IMR-90 (cell line): ENCODE results near the gene UNK. TPM values are rescaled to one million over a fixed set of nuclear protein-coding genes. Genes with fewer than 3 reads are reported as not detected.

ENCODE experiments used
- ATAC-seq: fragments of 200-7000 bp; cut with Tn5 transposase; 2 replicates; pipeline ENCODE4 v1.9.1; 2020; ENCODE audit warnings: low read depth, mild to moderate bottlenecking, moderate library complexity
- BruUV-seq: library from RNA; stranded (reverse); fragments of 400-500 nt; replicated peaks from 2 replicates; lab custom pipeline; 2021; lab: Mats Ljungman, UMichigan
- CTCF ChIA-PET: fragments of 300-600 bp; formaldehyde crosslinking; extraction: SDS; loops from one replicate; lab custom pipeline; 2021; ENCODE audit warnings: antibody characterized with exemption; lab: Yijun Ruan, JAX
- POLR2A ChIA-PET: fragments of 300-600 bp; sonication (Branson Sonifier 250); formaldehyde crosslinking; loops from one replicate; lab custom pipeline; 2022; ENCODE audit warnings: antibody characterized with exemption; ENCODE audit not compliant: unreplicated experiment; lab: Charles Lee
- DNase-seq: peaks from one replicate; pipeline ENCODE4 v3.0.0; 2013
- H2AFZ ChIP-seq: replicated peaks from 2 replicates; pipeline ENCODE3; 2013; ENCODE audit warnings: low read length, mild to moderate bottlenecking; ENCODE audit not compliant: poor library complexity
- H2AK5ac ChIP-seq: 2 replicates; pipeline ENCODE4 v1.6.1; 2013; ENCODE audit warnings: low read depth, low read length, inconsistent platforms
- H2AK9ac ChIP-seq: replicated peaks from 2 replicates; pipeline ENCODE3; 2013; ENCODE audit warnings: mild to moderate bottlenecking, low read depth, low read length, moderate library complexity; ENCODE audit not compliant: poor library complexity
- H2BK120ac ChIP-seq: 2 replicates; pipeline ENCODE4 v1.6.1; 2013; ENCODE audit warnings: low read depth, low read length, inconsistent platforms
- H2BK15ac ChIP-seq: 3 replicates; pipeline ENCODE4 v1.6.1; 2013; ENCODE audit warnings: low read depth, low read length, inconsistent platforms
- H2BK20ac ChIP-seq: 2 replicates; pipeline ENCODE4 v1.6.1; 2013; ENCODE audit warnings: low read depth, mild to moderate bottlenecking, inconsistent platforms, low read length, moderate library complexity
- H2BK5ac ChIP-seq: 2 replicates; pipeline ENCODE4 v1.6.1; 2013; ENCODE audit warnings: mild to moderate bottlenecking, low read depth, low read length, inconsistent platforms; ENCODE audit not compliant: poor library complexity, severe bottlenecking
- H3K14ac ChIP-seq: replicated peaks from 2 replicates; pipeline ENCODE4 v1.6.1; 2013; ENCODE audit warnings: low read depth, low read length, inconsistent platforms
- H3K18ac ChIP-seq: 2 replicates; pipeline ENCODE4 v1.6.1; 2013; ENCODE audit warnings: low read depth, low read length, control low read depth
- H3K23ac ChIP-seq: 2 replicates; pipeline ENCODE4 v1.6.1; 2013; ENCODE audit warnings: low read depth, low read length, inconsistent platforms
- H3K27ac ChIP-seq: 2 replicates; pipeline ENCODE4 v1.5.1; 2013; ENCODE audit warnings: mild to moderate bottlenecking, control low read depth, low read length; ENCODE audit not compliant: insufficient read depth
- H3K27me3 ChIP-seq: 2 replicates; pipeline ENCODE4 v1.6.1; 2013; ENCODE audit warnings: low read length; ENCODE audit not compliant: control insufficient read depth, insufficient read depth
- H3K36me3 ChIP-seq: 2 replicates; pipeline ENCODE4 v1.6.1; 2013; ENCODE audit warnings: low read length, mixed read lengths; ENCODE audit not compliant: control insufficient read depth, insufficient read depth
- H3K4ac ChIP-seq: 2 replicates; pipeline ENCODE4 v1.6.1; 2013; ENCODE audit warnings: low read depth, low read length, inconsistent platforms
- H3K4me1 ChIP-seq: 2 replicates; pipeline ENCODE4 v1.6.1; 2013; ENCODE audit warnings: low read length, mixed read lengths; ENCODE audit not compliant: control insufficient read depth, insufficient read depth
- H3K4me2 ChIP-seq: 2 replicates; pipeline ENCODE4 v1.6.1; 2013; ENCODE audit warnings: low read depth, mild to moderate bottlenecking, control low read depth, low read length, moderate library complexity
- H3K4me3 ChIP-seq: 2 replicates; pipeline ENCODE4 v1.5.1; 2013; ENCODE audit warnings: low read depth, mild to moderate bottlenecking, control low read depth, low read length, moderate library complexity; ENCODE audit not compliant: insufficient read depth
- H3K56ac ChIP-seq: 2 replicates; pipeline ENCODE4 v1.6.1; 2013; ENCODE audit warnings: low read length, inconsistent platforms; ENCODE audit not compliant: insufficient read depth; ENCODE audit errors: extremely low read depth
- H3K79me1 ChIP-seq, 2 experiments: 2 replicates each; pipeline ENCODE4 v1.6.1; 2013; ENCODE audit warnings: low read length in 2 of 2, inconsistent platforms in 1 of 2, low read depth in 1 of 2
- H3K9ac ChIP-seq: 2 replicates; pipeline ENCODE4 v1.6.1; 2013; ENCODE audit warnings: low read depth, low read length, control low read depth
- H3K9me1 ChIP-seq: 2 replicates; pipeline ENCODE4 v1.6.1; 2013; ENCODE audit warnings: low read length, inconsistent platforms; ENCODE audit not compliant: insufficient read depth
- H3K9me3 ChIP-seq: 2 replicates; pipeline ENCODE4 v1.6.1; 2013; ENCODE audit warnings: low read length; ENCODE audit not compliant: control insufficient read depth, insufficient read depth
- H4K20me1 ChIP-seq: 2 replicates; pipeline ENCODE4 v1.6.1; 2013; ENCODE audit warnings: low read length, inconsistent platforms; ENCODE audit not compliant: insufficient read depth
- H4K5ac ChIP-seq: 2 replicates; pipeline ENCODE4 v1.6.1; 2013; ENCODE audit warnings: mild to moderate bottlenecking, low read depth, low read length, control low read depth
- H4K8ac ChIP-seq, 2 experiments: 2 replicates each; pipeline ENCODE4 v1.6.1; 2013; ENCODE audit warnings: low read depth in 2 of 2, low read length in 2 of 2, control low read depth in 1 of 2, inconsistent platforms in 1 of 2
- H4K91ac ChIP-seq: 2 replicates; pipeline ENCODE4 v1.6.1; 2013; ENCODE audit warnings: low read depth, low read length, inconsistent platforms; ENCODE audit not compliant: insufficient read depth
- BHLHE40 ChIP-seq: fragments of 150-350 bp; IDR thresholded peaks from 2 replicates; pipeline ENCODE4 v1.6.1; 2016; ENCODE audit warnings: mild to moderate bottlenecking, low read depth, low read length
- CEBPB ChIP-seq: IDR thresholded peaks from 2 replicates; pipeline ENCODE4 v1.6.1; 2012; ENCODE audit warnings: low read depth, low read length, improper control_type of control experiment
- CHD1 ChIP-seq: IDR thresholded peaks from 2 replicates; pipeline ENCODE4 v1.6.1; 2012; ENCODE audit warnings: low read depth, low read length, improper control_type of control experiment
- FOS ChIP-seq: fragments of 150-350 bp; IDR thresholded peaks from 2 replicates; pipeline ENCODE4 v1.6.1; 2016; ENCODE audit warnings: low read depth, low read length
- MAFK ChIP-seq: IDR thresholded peaks from 2 replicates; pipeline ENCODE4 v1.6.1; 2012; ENCODE audit warnings: low read depth, low read length, improper control_type of control experiment
- NFE2L2 ChIP-seq: fragments of 150-350 bp; IDR thresholded peaks from 2 replicates; pipeline ENCODE4 v1.6.1; 2016; ENCODE audit warnings: low read depth, mild to moderate bottlenecking, low read length
- RFX5 ChIP-seq: IDR thresholded peaks from 2 replicates; pipeline ENCODE4 v1.8.0; 2012; ENCODE audit warnings: low read depth, mild to moderate bottlenecking, low read length, moderate library complexity
- WGBS, 2 experiments: methylation state at CpG; one replicate each; pipeline versions ENCODE4 v1.1.5 to v1.1.7; 2013; ENCODE audit warnings: missing lambda C conversion rate in 2 of 2; ENCODE audit not compliant: insufficient read length in 1 of 2; ENCODE audit errors: extremely low coverage in 2 of 2; 5-methylcytosine and 5-hydroxymethylcytosine counted together
- dilution Hi-C: fragments of 300-500 bp; cut with HindIII; formaldehyde crosslinking; loops from one replicate; pipeline ENCODE4 v1.14.3; 2018; ENCODE audit warnings: low sequenced_read_pairs; ENCODE audit not compliant: unreplicated experiment
- in situ Hi-C: fragments of 300-500 bp; cut with MboI; formaldehyde crosslinking; loops from 3 replicates; pipeline ENCODE4 v1.14.3; 2019; ENCODE audit warnings: low sequenced_read_pairs, inconsistent platforms, mixed read lengths
- intact Hi-C: fragments of 100-400 bp; cut with micrococcal nuclease; formaldehyde crosslinking; loops from 2 replicates; pipeline ENCODE4 v1.10.0; 2022
- polyA plus RNA-seq, 3 experiments: library from polyadenylated mRNA; depleted of rRNA; stranded (reverse); fragments of >200 nt; gene quantifications; 2 replicates each; pipeline ENCODE4 v1.2.3, GENCODE V29; 2012; ENCODE audit warnings: low replicate concordance in 1 of 3
- total RNA-seq: library from RNA; depleted of rRNA; stranded (reverse); fragments of >200 nt; gene quantifications from 2 replicates; pipeline ENCODE4 v1.2.3, GENCODE V29; 2012
- TF ChIP-seq, protein P1 (sequence below): fragments of 150-350 bp; IDR thresholded peaks from 2 replicates; pipeline ENCODE4 v1.6.1; 2017; ENCODE audit warnings: mild to moderate bottlenecking, antibody characterized with exemption, low read length, low read depth

The UNK gene
- total and polyA plus RNA-seq, 2 of the 4 experiments (the other 2 are of a cell fraction), result 15.4 to 17.3 TPM

GRCh38 chr17:75819678-75820077, 35.1 kb downstream of the UNK start:
- TF ChIP-seq FOS, result no peak
- TF ChIP-seq CEBPB, result no peak
- no peak for TF ChIP-seq NFE2L2
- TF ChIP-seq, protein P1, sequence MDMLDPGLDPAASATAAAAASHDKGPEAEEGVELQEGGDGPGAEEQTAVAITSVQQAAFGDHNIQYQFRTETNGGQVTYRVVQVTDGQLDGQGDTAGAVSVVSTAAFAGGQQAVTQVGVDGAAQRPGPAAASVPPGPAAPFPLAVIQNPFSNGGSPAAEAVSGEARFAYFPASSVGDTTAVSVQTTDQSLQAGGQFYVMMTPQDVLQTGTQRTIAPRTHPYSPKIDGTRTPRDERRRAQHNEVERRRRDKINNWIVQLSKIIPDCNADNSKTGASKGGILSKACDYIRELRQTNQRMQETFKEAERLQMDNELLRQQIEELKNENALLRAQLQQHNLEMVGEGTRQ, result no peak
- no peak for TF ChIP-seq RFX5
- no peak for TF ChIP-seq MAFK
- no peak for TF ChIP-seq CHD1
- TF ChIP-seq BHLHE40, result no peak
- POLR2A ChIA-PET, result no interaction called here

More at GRCh38 chr17:75819678-75820077, 35.1 kb downstream of the UNK start:
- H2BK15ac ChIP-seq, result no peak overlapping the region
- H2BK20ac ChIP-seq, result no peak overlapping the region
- H4K20me1 ChIP-seq, result no peaks in the 10 kb centered on the region
- CTCF ChIA-PET, result no interaction called here
- no peak overlapping the region for H3K14ac ChIP-seq
- H3K4ac ChIP-seq, result no peak overlapping the region
- H2BK5ac ChIP-seq, result no peak overlapping the region
- BruUV-seq, result no TSS peak
- in situ Hi-C loops, result no loop called here
- no peak overlapping the region for H3K4me2 ChIP-seq
- H4K8ac ChIP-seq, result no peak overlapping the region
- H2BK120ac ChIP-seq, result no peak overlapping the region
- dilution Hi-C loops, result no loop called here
- H3K9ac ChIP-seq, result no peak overlapping the region
- H3K4me1 ChIP-seq, result peaks cover 4% of the 10 kb centered on the region
- peaks cover 74% of the 10 kb centered on the region for H3K36me3 ChIP-seq
- H3K79me1 ChIP-seq, result peaks cover 5 to 15% of the 10 kb centered on the region in 2 experiments; a peak in 3 of 4 replicates
- no peak overlapping the region for H3K23ac ChIP-seq
- no peak overlapping the region for H2AK5ac ChIP-seq
- no peak overlapping the region for H3K27ac ChIP-seq
- no peak for ATAC-seq
- H3K9me1 ChIP-seq, result peaks cover 7% of the 10 kb centered on the region; the same call in 1 of the 2 replicates
- WGBS, 2 experiments, result 93% methylated on average over 5 of the region's 16 CpGs; no CpG with 5 or more reads in 1 of the 2 experiments
- H3K4me3 ChIP-seq, result no peak overlapping the region
- no peak overlapping the region for H2AFZ ChIP-seq
- H3K56ac ChIP-seq, result no peak overlapping the region
- no peak overlapping the region for H4K91ac ChIP-seq
- no peak for DNase-seq
- H2AK9ac ChIP-seq, result no peak overlapping the region
- intact Hi-C loops, result no loop called here
- H3K18ac ChIP-seq, result no peak overlapping the region
- no peaks in the 10 kb centered on the region for H3K9me3 ChIP-seq
- no peak overlapping the region for H4K5ac ChIP-seq
- no peaks in the 10 kb centered on the region for H3K27me3 ChIP-seq
